ENCODE measurements around the gene MRGPRX3.
"Not testable (repeated sequence)": the region's sequence is repeated elsewhere in the genome, so short reads cannot be mapped to it uniquely, and the experiment has no call there.

The MRGPRX3 gene

GRCh38 chr11:18105802-18106574, 26.4 kb upstream of the MRGPRX3 start, which contains the start of gene SAAL1:
TSS of gene SAAL1 (minus strand) at chr11:18106082. CDS start at chr11:18106041, 41 bp downstream.
- H3K36me3 ChIP-seq (ENCODE audit: insufficient read depth, insufficient read length, low read length) = peaks cover 31% of the 10 kb centered on the region
- peak within 1 kb of the TSS; percentile 96 for H3K9ac ChIP-seq (ENCODE audit: insufficient read length, low read depth)
- no peak for TF ChIP-seq YY1 (IDR thresholded peaks at IDR 0.05; ENCODE audit: insufficient read depth, insufficient read length)
- peak within 1 kb of the TSS; percentile 96 for H3K4me3 ChIP-seq (ENCODE audit: insufficient read length, low read depth)
- no peaks in the 10 kb centered on the region for H3K27me3 ChIP-seq (ENCODE audit: insufficient read depth, insufficient read length)
- H3K9me3 ChIP-seq (ENCODE audit: insufficient read depth, low read length) = no peaks in the 10 kb centered on the region
- H3K4me1 ChIP-seq (ENCODE audit: insufficient read depth, insufficient read length) = no peaks in the 10 kb centered on the region
- peak; percentile 56 for DNase-seq (ENCODE audit: low read depth, low spot score)

GRCh38 chr11:18106688-18107087, 25.7 kb upstream of the MRGPRX3 start:
- H3K9me3 ChIP-seq (ENCODE audit: insufficient read depth, low read length) = no peaks in the 10 kb centered on the region
- H3K36me3 ChIP-seq (ENCODE audit: insufficient read depth, insufficient read length, low read length) = peaks cover 26% of the 10 kb centered on the region
- H3K9ac ChIP-seq (ENCODE audit: insufficient read length, low read depth) = no peak overlapping the region
- no peaks in the 10 kb centered on the region for H3K27me3 ChIP-seq (ENCODE audit: insufficient read depth, insufficient read length)
- H3K4me3 ChIP-seq (ENCODE audit: insufficient read length, low read depth) = no peak overlapping the region
- no peaks in the 10 kb centered on the region for H3K4me1 ChIP-seq (ENCODE audit: insufficient read depth, insufficient read length)
- no peak for DNase-seq (ENCODE audit: low read depth, low spot score)
- TF ChIP-seq ZNF274 (IDR thresholded peaks at IDR 0.05; ENCODE audit: low read depth, low read length) = no peak

GRCh38 chr11:18108254-18108653, 24.1 kb upstream of the MRGPRX3 start:
- no peak overlapping the region for H3K4me3 ChIP-seq (ENCODE audit: insufficient read length, low read depth)
- H3K4me1 ChIP-seq (ENCODE audit: insufficient read depth, insufficient read length) = no peaks in the 10 kb centered on the region
- H3K9me3 ChIP-seq (ENCODE audit: insufficient read depth, low read length) = no peaks in the 10 kb centered on the region
- H3K27me3 ChIP-seq (ENCODE audit: insufficient read depth, insufficient read length) = peaks cover 7% of the 10 kb centered on the region
- no peak for TF ChIP-seq SUZ12 (IDR thresholded peaks at IDR 0.05; ENCODE audit: extremely low read depth, insufficient read depth, insufficient read length)
- DNase-seq (ENCODE audit: low read depth, low spot score) = no peak
- H3K36me3 ChIP-seq (ENCODE audit: insufficient read depth, insufficient read length, low read length) = peaks cover 11% of the 10 kb centered on the region
- H3K9ac ChIP-seq (ENCODE audit: insufficient read length, low read depth) = no peak overlapping the region

GRCh38 chr11:18111005-18111404, 21.4 kb upstream of the MRGPRX3 start:
- no peaks in the 10 kb centered on the region for H3K36me3 ChIP-seq (ENCODE audit: insufficient read depth, insufficient read length, low read length)
- H3K9ac ChIP-seq (ENCODE audit: insufficient read length, low read depth) = no peak overlapping the region
- H3K4me3 ChIP-seq (ENCODE audit: insufficient read length, low read depth) = no peak overlapping the region
- H3K4me1 ChIP-seq (ENCODE audit: insufficient read depth, insufficient read length) = no peaks in the 10 kb centered on the region
- TF ChIP-seq YY1 (IDR thresholded peaks at IDR 0.05; ENCODE audit: insufficient read depth, insufficient read length) = no peak
- TF ChIP-seq SUZ12 (IDR thresholded peaks at IDR 0.05; ENCODE audit: extremely low read depth, insufficient read depth, insufficient read length) = no peak
- TF ChIP-seq ZNF274 (IDR thresholded peaks at IDR 0.05; ENCODE audit: low read depth, low read length) = no peak
- peaks cover 14% of the 10 kb centered on the region for H3K27me3 ChIP-seq (ENCODE audit: insufficient read depth, insufficient read length)
- H3K9me3 ChIP-seq (ENCODE audit: insufficient read depth, low read length) = no peaks in the 10 kb centered on the region
- no peak for DNase-seq (ENCODE audit: low read depth, low spot score)

- Histone ChIP-seq H3K4me1 (ENCODE audit: insufficient read depth, insufficient read length) (no peaks in the 10 kb centered on the region), H3K9me3 (ENCODE audit: insufficient read depth, low read length) (no peaks in the 10 kb centered on the region), H3K27me3 (ENCODE audit: insufficient read depth, insufficient read length) (peaks cover 14% of the 10 kb centered on the region), H3K4me3 (ENCODE audit: insufficient read length, low read depth) (no peak overlapping the region), H3K36me3 (ENCODE audit: insufficient read depth, insufficient read length, low read length) (no peaks in the 10 kb centered on the region), H3K9ac (ENCODE audit: insufficient read length, low read depth) (no peak overlapping the region)
- TF ChIP-seq SUZ12 (IDR thresholded peaks at IDR 0.05; ENCODE audit: extremely low read depth, insufficient read depth, insufficient read length) (no peak), YY1 (IDR thresholded peaks at IDR 0.05; ENCODE audit: insufficient read depth, insufficient read length) (no peak), ZNF274 (IDR thresholded peaks at IDR 0.05; ENCODE audit: low read depth, low read length) (no peak)
- peak; percentile 57 for DNase-seq (ENCODE audit: low read depth, low spot score)
These were observed 16.8 kb upstream of the MRGPRX3 start for GRCh38 chr11:18115360-18116127.

- not testable (repeated sequence) for H3K9ac ChIP-seq (ENCODE audit: insufficient read length, low read depth); H3K27me3 ChIP-seq (ENCODE audit: insufficient read depth, insufficient read length); H3K9me3 ChIP-seq (ENCODE audit: insufficient read depth, low read length); H3K36me3 ChIP-seq (ENCODE audit: insufficient read depth, insufficient read length, low read length); H3K4me3 ChIP-seq (ENCODE audit: insufficient read length, low read depth); DNase-seq (ENCODE audit: low read depth, low spot score); H3K4me1 ChIP-seq (ENCODE audit: insufficient read depth, insufficient read length)
These were observed 11.0 kb upstream of the MRGPRX3 start for GRCh38 chr11:18121331-18121828.

GRCh38 chr11:18131115-18131514, 1.3 kb upstream of the MRGPRX3 start:
- not testable (repeated sequence) for H3K27me3 ChIP-seq (ENCODE audit: insufficient read depth, insufficient read length); H3K9me3 ChIP-seq (ENCODE audit: insufficient read depth, low read length); H3K4me1 ChIP-seq (ENCODE audit: insufficient read depth, insufficient read length); H3K4me3 ChIP-seq (ENCODE audit: insufficient read length, low read depth); DNase-seq (ENCODE audit: low read depth, low spot score); H3K36me3 ChIP-seq (ENCODE audit: insufficient read depth, insufficient read length, low read length); H3K9ac ChIP-seq (ENCODE audit: insufficient read length, low read depth)

Data from NT2/D1 (cell line).